NCI-H2107 (cell line): ENCODE measurements around the gene HABP4.

ENCODE experiments used
- DNase-seq: peaks from one replicate; lab custom pipeline; 2025; lab: John Stamatoyannopoulos, UW

HABP4 gene

DNA sequence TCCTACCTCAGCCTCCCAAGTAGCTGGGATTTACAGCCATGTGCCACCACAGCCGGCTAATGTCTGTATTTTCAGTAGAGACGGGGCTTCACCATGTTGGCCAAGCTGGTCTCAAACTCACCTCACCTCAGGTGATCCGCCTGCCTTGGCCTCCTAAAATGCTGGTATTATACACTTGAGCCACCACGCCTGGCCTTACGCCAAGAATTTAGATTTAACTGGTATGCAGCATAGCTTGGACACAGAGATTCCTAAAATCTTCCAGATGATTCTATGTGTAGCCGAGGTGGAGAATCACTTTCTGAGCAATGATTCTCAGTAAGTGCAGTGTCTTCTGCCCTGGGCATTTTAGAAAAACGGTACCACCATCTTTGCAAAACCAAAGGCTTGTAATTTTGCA lies 74.1 kb downstream of the HABP4 start:
- DNase-seq = no peak

GRCh38 chr9:96524764-96525163 lies 74.8 kb downstream of the HABP4 start:
- no peak for DNase-seq

DNA sequence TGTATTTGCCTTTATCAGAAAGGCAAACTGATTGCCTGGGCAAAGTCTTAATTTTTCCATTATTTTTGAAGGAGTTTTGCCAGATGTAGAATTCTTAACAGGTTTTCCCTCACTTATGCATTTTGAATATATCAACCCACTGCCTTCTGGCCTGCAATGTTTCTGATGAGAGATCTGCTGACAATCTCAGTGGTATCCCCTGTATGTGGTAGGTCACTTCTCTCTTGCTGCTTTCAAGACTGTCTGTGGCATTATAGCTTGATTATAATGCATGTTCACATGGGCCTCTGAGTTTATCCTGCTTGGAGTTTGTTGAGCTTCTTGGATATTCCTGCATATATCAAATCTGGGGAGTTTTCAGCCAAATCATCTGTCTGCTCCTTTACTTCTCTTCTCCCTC lies 82.2 kb downstream of the HABP4 start:
- no peak for DNase-seq

DNA sequence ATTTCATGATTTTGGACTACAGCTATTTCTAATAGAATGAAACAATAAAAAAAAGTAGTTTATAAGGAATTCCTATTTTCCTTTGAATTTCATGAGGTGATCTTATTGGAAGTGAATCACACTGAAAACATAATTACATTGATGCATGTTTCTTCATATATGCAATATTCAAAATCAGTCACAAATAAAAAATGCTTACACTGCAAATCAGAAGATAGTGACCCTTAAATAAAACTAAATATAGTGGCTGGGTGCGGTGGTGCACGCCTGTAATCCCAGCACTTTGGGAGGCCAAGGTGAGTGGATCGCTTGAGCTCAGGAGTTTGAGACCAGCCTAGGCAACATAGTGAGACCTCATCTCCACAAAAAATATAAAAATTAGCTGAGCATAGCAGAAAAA lies 90.1 kb downstream of the HABP4 start:
- DNase-seq = no peak
